Stimulated activated CD8-positive, alpha-beta memory T cell treated with anti-CD3 and anti-CD28 coated beads, Interleukin-4, amount 100 ng/mL, for 4 hours (primary cell): Measurements from ENCODE around the gene RARG.

ENCODE experiments used
- DNase-seq, 2 donors: peaks; one replicate each; pipeline ENCODE4 v3.0.0-alpha.2; 2020; ENCODE audit warnings: low read depth in 2 of 2, low spot score in 1 of 2

Gene RARG

GRCh38 chr12:53245286-53245685, 13.3 kb upstream of the RARG start:
- no peak for DNase-seq

DNA sequence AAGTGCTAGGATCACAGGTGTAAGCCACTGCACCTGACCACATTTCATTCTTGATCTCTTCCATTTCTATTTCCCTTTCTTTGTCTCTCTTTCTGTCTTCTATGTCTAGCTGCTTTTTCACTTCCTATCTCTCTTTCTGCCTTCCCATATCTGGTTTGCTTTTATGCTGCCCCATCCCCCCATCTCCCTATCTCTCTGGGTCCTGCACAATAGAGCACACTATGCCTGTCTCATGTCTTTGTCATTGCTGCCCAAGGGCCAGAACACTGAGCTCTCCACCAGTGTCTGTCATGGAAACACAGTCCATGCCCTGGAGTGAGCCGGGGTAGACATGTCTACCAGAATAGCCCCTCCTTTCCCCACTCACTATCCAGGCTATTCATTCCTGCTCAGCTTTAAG, 12.3 kb upstream of the RARG start:
- DNase-seq, result no peak

DNA sequence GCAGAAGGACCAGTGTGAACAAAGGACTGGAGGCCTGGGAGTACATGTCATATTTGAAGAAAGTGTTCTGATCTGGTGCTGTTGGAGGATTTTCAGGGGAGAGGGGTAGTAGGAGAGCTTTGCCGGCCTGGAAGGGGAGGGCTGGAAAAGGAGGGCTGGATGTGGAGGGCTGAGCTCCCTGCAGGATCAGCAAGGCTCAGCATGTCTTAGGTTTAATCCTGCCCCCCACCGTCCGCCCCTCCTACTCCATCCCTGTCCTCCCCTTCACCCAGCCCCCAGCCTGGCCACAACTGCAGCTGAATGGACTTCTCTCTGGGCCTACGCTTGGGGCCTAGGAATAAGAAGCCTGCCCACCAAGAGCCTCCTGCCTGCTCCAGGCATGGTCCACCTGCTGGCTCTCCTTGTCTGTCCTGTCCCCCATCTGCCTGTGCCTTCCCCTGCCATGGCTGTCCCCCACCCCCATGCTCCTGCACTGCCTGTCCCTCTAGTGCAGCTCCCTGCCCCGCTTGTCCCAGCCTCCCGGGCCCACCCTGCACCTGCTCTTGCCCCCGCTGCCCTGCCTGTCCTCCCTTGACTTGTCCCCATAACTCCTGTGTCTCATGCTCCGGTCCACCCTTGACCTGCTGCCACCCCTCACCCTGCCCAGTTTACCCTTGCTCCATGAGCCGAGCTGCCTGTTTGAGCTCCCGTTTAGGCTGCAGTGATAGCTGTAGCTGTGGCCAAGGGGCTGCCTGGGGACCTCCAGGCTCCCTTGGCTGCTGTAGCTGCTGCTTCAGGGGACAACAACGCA, 9.8 kb upstream of the RARG start:
- no peak for DNase-seq

GRCh38 chr12:53239643-53240258, 7.7 kb upstream of the RARG start:
- DNase-seq, result no peak

GRCh38 chr12:53236443-53237111, 4.6 kb upstream of the RARG start:
- DNase-seq, result no peak

DNA sequence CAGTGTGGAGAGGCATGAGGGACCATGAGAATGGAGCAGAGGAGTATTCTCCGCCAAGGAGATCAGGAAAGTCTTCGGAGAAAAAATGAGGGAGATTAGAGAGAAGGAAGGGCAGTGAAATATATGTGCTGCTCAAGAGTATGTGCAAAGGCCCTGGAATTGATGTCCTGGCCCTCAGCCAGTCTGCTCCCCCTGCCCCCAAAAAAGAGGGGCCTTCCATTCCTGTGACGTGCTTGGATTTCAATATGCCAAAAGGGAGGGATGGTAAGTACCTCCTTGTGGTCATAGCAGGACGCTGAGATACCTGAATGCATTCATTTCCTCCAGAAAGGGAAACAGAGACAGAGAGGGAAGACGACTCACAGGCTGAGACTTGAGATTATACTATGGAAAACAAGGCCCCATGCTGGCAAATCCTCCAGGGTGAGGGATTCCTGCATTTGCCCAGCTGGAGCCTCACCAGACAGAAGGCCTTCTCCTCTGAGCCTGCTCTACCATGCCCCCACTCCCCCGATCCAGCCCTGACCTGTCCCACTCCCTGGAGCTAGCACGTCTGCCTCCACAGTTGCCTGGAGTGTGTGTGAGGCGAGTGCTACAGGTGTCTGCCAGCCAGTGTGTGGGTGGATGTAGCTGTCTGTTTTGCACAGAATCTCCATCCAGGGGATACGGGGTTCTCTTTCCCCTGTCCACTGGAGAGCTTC, 3.9 kb upstream of the RARG start:
- no peak for DNase-seq

DNA sequence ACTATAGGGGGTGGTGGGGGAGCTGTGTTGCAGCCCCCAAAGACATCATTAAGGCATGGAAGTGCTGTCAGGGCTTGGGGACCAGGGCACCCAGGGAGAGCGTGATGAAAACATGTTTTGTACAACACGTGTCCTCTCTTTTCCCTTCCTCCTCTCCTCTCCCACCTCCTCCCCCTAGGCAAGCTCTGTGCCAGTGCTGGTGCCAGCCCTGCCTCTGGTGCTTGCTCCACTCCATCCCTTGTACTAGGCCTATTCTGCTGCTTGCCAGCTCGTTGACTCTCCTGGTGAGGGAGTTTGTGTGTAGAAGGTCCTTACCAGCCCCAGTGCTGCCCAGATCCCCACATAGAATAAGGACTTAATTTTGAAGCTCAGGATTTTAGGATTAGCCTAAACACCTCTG, 3.2 kb upstream of the RARG start:
- DNase-seq, result no peak

DNA sequence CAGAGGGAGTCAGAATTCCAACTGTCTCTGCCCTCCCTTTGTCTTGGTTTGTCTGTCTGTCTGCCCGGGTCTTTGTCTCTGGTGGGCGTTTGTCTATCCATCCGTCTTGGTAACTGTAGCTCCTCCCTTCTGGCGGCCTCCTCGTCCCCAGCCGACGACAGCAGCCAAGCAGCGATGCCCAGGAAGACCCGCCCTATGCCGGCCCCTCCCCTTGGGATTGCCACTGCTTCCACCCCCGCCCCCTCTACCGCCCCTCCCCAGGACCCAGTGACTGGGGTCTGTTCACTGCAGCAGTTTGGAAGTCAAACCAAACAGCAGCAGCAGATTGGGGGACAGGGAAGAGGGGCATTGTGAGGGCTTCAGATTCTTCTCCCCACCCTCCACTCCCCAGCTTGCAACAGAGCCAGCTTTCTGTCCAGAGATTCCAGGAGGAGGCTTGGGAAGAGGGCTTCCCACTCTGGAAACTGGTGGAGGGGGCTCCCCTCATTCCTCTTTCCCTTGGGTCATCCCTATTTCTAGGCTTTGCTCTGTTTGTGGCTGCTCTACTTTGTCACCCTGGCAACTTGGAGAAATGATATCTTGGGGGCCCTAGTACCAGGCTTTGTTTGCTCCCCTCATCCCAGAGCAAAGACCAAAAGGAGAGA, 2.4 kb upstream of the RARG start:
- no peak for DNase-seq

- no peak for DNase-seq
Observed at GRCh38 chr12:53233671-53234121, 1.7 kb upstream of the RARG start.

DNA sequence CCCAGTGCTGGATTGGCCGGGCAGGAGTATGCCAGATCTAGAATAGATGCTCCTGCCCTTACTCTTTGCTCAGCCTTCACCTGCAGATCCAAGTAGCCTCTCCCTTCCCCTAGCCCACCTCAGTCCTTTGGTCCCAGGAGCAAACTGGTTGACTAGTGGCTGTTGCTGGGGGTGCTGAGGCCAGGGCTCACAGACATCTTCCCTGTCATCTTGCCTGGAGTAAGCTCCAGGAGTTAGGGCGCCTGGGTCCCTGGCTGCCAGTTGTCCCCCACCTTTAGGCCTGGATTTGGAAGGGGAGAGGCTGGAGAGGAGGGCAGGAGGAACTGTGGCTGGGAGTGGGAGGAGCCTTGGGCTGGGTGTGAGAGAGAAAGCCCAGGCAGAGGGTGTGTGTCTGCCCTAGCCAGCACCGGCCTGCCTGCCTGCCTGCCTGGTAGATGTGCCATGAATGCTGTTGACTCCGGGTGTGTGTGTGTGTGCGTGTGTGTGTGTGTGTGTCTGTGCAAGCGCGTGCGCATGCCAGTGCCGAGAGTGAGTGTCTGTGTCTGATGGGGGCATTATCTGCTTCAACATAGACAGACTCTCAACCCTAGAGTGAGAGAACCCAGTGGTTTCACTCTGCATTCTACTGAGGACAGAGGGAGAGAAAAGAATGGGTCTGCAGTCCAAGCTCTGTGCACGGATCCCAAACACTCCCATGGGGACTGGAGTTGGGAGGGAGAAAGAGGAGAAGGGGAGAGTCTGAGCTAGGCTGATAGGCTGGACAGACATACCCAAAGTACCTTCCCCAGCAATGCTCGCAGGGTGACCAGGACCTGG, 845 bp upstream of the RARG start:
- no peak for DNase-seq

DNA sequence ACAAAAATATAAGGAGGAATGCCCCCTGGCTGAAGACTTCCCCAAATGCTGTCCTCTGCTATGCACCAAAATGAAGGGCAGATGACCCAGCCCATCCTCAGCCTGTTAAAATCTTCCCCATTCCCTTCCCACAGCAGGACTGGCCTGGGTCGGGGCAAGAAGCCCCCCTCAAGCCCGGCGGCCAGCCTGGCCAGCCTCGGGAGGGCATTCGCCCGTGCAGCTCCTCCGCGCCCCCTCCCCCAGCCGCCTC, 413 bp downstream of the RARG start:
- no peak for DNase-seq

- no peak for DNase-seq
Observed at GRCh38 chr12:53230108-53230845, 1.7 kb downstream of the RARG start.

DNA sequence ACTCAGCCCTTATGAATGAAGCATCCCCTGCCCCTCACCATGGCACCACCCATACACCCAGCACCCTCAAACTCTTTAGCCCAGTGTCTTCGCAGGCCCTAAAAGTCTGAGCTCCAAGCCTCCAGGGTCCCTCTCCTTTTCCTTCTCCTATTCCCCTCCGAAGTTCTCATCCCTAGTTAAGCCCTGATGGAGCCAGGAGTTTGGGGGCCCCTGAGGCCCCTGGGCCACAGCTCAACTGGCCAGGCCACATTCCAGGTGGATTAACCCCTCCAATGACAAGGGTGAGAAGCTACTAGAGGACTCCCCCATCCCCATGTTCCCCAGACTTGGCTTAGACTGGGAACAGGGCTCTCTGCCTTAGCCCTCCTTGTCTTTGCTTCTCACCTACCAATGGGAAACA, 2.6 kb downstream of the RARG start:
- no peak for DNase-seq

GRCh38 chr12:53227836-53228235, 4.2 kb downstream of the RARG start:
- no peak for DNase-seq

GRCh38 chr12:53227341-53227740, 4.7 kb downstream of the RARG start:
- no peak for DNase-seq

- DNase-seq, result no peak
Observed at GRCh38 chr12:53226815-53227214, 5.2 kb downstream of the RARG start.

DNA sequence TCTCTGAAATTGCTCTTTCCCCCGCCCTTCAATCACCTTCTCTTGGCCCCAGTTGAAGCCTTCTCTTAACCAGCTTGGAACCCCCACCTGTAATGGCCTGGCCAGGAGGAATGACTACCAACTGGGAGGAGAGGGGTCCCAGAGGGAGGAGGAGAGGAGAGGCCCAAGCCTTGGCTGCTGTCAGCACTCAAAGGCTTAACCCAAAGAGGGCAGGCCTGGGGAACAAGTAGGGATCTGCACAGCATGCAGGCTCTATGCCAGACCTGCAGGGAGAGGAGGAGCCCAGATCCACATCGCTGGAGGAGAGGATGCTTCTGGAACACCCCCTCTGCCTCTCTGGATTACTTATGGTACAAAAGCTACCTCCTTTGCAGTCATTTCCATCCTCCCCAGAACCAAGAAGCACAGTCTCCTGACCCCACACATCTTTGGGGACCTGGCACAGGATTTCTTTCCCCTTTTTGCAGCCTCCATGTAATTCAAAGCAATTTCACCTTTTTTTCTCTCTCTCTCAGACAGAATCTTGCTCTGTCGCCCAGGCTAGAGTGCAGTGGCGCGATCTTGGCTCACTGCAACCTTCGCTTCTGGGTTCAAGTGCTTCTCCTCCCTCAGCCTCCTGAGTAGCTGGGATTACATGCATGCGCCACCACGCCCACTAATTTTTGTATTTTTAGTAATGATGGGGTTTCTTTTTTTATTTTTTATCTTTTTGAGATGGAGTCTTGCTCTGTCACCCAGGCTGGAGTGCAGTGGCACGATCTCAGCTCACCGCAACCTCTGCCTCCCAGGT, 6.2 kb downstream of the RARG start:
- no peak for DNase-seq

DNA sequence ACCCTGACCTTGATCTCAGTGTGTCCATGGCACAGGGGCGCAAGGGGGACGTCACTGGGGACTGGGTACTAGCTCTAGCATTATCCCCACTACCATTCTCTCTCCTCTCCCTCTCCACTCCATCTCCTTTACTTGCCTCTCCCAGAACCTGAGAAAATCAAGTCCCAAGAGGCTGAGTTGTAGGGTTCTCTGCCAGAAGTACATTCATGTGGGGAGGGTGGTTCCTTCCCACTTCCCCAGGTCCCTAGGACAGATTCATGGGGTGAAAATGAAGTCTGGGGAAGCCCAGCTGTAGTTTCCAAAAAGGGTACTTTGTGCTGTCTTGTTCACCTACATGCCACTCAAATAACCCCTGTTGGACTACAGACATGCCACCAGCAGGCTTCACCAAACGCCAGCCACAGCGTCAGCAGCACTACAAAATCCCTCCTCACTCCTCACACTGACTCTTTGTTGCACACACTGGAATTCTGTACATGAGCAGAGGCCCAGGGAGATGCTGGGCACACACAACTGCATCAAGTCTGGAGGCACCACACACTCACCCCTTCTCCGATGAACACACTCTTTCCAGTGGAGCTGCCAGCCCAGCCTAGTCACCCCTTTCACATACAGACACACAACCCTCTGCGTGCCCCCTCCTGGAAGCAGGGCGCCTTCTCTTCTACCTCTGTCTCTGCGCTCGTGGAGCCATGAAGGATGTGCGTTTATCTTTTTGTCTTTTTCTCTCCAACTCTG, 6.9 kb downstream of the RARG start:
- no peak for DNase-seq
